Tibial nerve (tissue), 3 donors: ENCODE data around the gene NOVA2.

Source experiments
- POLR2A ChIP-seq, 2 donors: fragments of 450-650 bp; IDR thresholded peaks; one replicate each; pipeline ENCODE4 v1.6.1; 2017; ENCODE audit warnings: antibody characterized with exemption in 2 of 2, mild to moderate bottlenecking in 2 of 2, moderate library complexity in 2 of 2
- TF ChIP-seq, protein P1 (sequence below), 5 experiments: fragments of 200-600 bp in 3 of 5; fragments of 450-650 bp in 2 of 5; sonication (generic) in 3 of 5; IDR thresholded peaks; one replicate each; pipeline ENCODE4 v1.5.1; 2016 to 2019; ENCODE audit warnings: antibody characterized with exemption in 5 of 5, mild to moderate bottlenecking in 3 of 5, moderate library complexity in 2 of 5

GRCh38 chr19:45935267-45935666 lies 38.4 kb downstream of the NOVA2 start:
- TF ChIP-seq POLR2A (IDR thresholded peaks at IDR 0.05) = no peak
- TF ChIP-seq, protein P1, sequence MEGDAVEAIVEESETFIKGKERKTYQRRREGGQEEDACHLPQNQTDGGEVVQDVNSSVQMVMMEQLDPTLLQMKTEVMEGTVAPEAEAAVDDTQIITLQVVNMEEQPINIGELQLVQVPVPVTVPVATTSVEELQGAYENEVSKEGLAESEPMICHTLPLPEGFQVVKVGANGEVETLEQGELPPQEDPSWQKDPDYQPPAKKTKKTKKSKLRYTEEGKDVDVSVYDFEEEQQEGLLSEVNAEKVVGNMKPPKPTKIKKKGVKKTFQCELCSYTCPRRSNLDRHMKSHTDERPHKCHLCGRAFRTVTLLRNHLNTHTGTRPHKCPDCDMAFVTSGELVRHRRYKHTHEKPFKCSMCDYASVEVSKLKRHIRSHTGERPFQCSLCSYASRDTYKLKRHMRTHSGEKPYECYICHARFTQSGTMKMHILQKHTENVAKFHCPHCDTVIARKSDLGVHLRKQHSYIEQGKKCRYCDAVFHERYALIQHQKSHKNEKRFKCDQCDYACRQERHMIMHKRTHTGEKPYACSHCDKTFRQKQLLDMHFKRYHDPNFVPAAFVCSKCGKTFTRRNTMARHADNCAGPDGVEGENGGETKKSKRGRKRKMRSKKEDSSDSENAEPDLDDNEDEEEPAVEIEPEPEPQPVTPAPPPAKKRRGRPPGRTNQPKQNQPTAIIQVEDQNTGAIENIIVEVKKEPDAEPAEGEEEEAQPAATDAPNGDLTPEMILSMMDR (IDR thresholded peaks at IDR 0.05) = no peak
